CD4-positive, CD25-positive, alpha-beta regulatory T cell (primary cell): Measurements from ENCODE around the gene KCNQ1. TPM values are rescaled to one million over a fixed set of nuclear protein-coding genes. Genes with fewer than 3 reads are reported as not detected.
A peak's percentile ranks its signal among the peaks of the same experiment; 100 is the strongest.

Source experiments
- ATAC-seq, 2 donors: fragments of 150-1000 bp; cut with Tn5 transposase; one replicate each; pipeline ENCODE4 v1.10.0; 2021; ENCODE audit warnings: low read depth in 2 of 2, moderate number of reproducible peaks in 2 of 2, moderate library complexity in 1 of 2
- DNase-seq, 3 donors: peaks; one replicate each; pipeline versions ENCODE4 v3.0.0 to v3.0.0-alpha.2; 2012 to 2022; ENCODE audit warnings: mixed read lengths in 1 of 3
- H3K27ac ChIP-seq: one replicate; pipeline ENCODE4 v1.7.0; 2013; ENCODE audit warnings: mild to moderate bottlenecking, low read length; ENCODE audit not compliant: insufficient read depth, poor library complexity, severe bottlenecking
- H3K27me3 ChIP-seq: one replicate; pipeline ENCODE4 v1.7.0; 2013; ENCODE audit warnings: low read length; ENCODE audit not compliant: control insufficient read depth, insufficient read depth
- H3K36me3 ChIP-seq: one replicate; pipeline ENCODE4 v1.7.0; 2013; ENCODE audit warnings: mild to moderate bottlenecking, low read length, moderate library complexity; ENCODE audit not compliant: control insufficient read depth, insufficient read depth
- H3K4me1 ChIP-seq: 2 replicates; pipeline ENCODE4 v1.7.0; 2013; ENCODE audit warnings: mild to moderate bottlenecking, low read length; ENCODE audit not compliant: insufficient read depth, control insufficient read depth, poor library complexity, severe bottlenecking
- H3K4me3 ChIP-seq: one replicate; pipeline ENCODE4 v1.7.0; 2013; ENCODE audit warnings: low read depth, mild to moderate bottlenecking, low read length, moderate library complexity
- H3K9me3 ChIP-seq, 2 experiments: 1 replicate in 1 of 2; 2 replicates in 1 of 2; pipeline ENCODE4 v1.7.0; 2013; ENCODE audit warnings: low read length in 2 of 2, mild to moderate bottlenecking in 1 of 2, moderate library complexity in 1 of 2; ENCODE audit not compliant: control insufficient read depth in 2 of 2
- H3K27ac Mint-ChIP-seq, 3 donors: one replicate each; pipeline ENCODE4 v1.8.0; 2020 to 2022; ENCODE audit warnings: mild to moderate bottlenecking in 3 of 3, mixed read lengths in 3 of 3, moderate library complexity in 2 of 3
- H3K27me3 Mint-ChIP-seq: one replicate; pipeline ENCODE4 v1.8.0; 2022; ENCODE audit warnings: mild to moderate bottlenecking, mixed read lengths
- H3K36me3 Mint-ChIP-seq: one replicate; pipeline ENCODE4 v1.8.0; 2020; ENCODE audit warnings: mixed read lengths
- H3K4me1 Mint-ChIP-seq, 4 donors: one replicate each; pipeline ENCODE4 v1.8.0; 2020 to 2022; ENCODE audit warnings: mixed read lengths in 4 of 4, mild to moderate bottlenecking in 1 of 4
- H3K4me3 Mint-ChIP-seq, 4 donors: one replicate each; pipeline ENCODE4 v1.8.0; 2020 to 2022; ENCODE audit warnings: mild to moderate bottlenecking in 4 of 4, mixed read lengths in 4 of 4, moderate library complexity in 3 of 4
- H3K9me3 Mint-ChIP-seq, 7 donors: one replicate each; pipeline ENCODE4 v1.8.0; 2020 to 2022; ENCODE audit warnings: mixed read lengths in 7 of 7, mild to moderate bottlenecking in 3 of 7, moderate library complexity in 2 of 7
- polyA plus RNA-seq, 4 donors: library from polyadenylated mRNA; unstranded; fragments of 300-500 nt; fragmentation: Illumina TruSeq; gene quantifications; one replicate each; pipeline ENCODE4 v1.2.3, GENCODE V29; 2021
- total RNA-seq: library from RNA; stranded (reverse); gene quantifications from one replicate; pipeline ENCODE4 v1.2.3, GENCODE V29; 2022

KCNQ1 gene
- total and polyA plus RNA-seq, 5 donors from 2014 or later = 5.5 to 13.4 (median 6.8) TPM

- ATAC-seq = no peak
- Mint-ChIP-seq H3K4me3 (no peak overlapping the region), H3K9me3 (no peaks in the 10 kb centered on the region), H3K4me1 (peaks cover 0 to 3% (median 0%) of the 10 kb centered on the region in 4 donors), H3K27ac (peak overlapping the region in 1 of 3 donors; percentile 20), H3K27me3 (no peaks in the 10 kb centered on the region), H3K36me3 (no peaks in the 10 kb centered on the region)
- no peaks in the 10 kb centered on the region for H3K9me3 ChIP-seq
- H3K27me3 ChIP-seq = no peaks in the 10 kb centered on the region
- no peak for DNase-seq
- H3K4me1 ChIP-seq = peaks cover 9% of the 10 kb centered on the region
- no peak overlapping the region for H3K27ac ChIP-seq
- H3K4me3 ChIP-seq = no peak overlapping the region
- H3K36me3 ChIP-seq = no peaks in the 10 kb centered on the region
Measured at GRCh38 chr11:2424811-2425495, 19.9 kb upstream of the KCNQ1 start.

GRCh38 chr11:2425506-2425905 lies 19.3 kb upstream of the KCNQ1 start:
- no peaks in the 10 kb centered on the region for H3K9me3 ChIP-seq
- H3K27ac ChIP-seq = no peak overlapping the region
- no peaks in the 10 kb centered on the region for H3K27me3 Mint-ChIP-seq
- H3K27ac Mint-ChIP-seq = peak overlapping the region in 1 of 3 donors; percentile 20
- no peaks in the 10 kb centered on the region for H3K36me3 Mint-ChIP-seq
- DNase-seq = no peak
- peaks cover 0 to 2% (median 0%) of the 10 kb centered on the region in 4 donors for H3K4me1 Mint-ChIP-seq
- H3K4me1 ChIP-seq = peaks cover 4% of the 10 kb centered on the region
- no peaks in the 10 kb centered on the region for H3K9me3 Mint-ChIP-seq
- ATAC-seq = no peak
- H3K27me3 ChIP-seq = no peaks in the 10 kb centered on the region
- no peaks in the 10 kb centered on the region for H3K36me3 ChIP-seq
- H3K4me3 Mint-ChIP-seq = no peak overlapping the region
- no peak overlapping the region for H3K4me3 ChIP-seq

GRCh38 chr11:2426221-2426620 lies 18.6 kb upstream of the KCNQ1 start:
- Histone ChIP-seq H3K27ac (no peak overlapping the region), H3K4me3 (no peak overlapping the region), H3K9me3 (no peaks in the 10 kb centered on the region), H3K27me3 (no peaks in the 10 kb centered on the region), H3K36me3 (no peaks in the 10 kb centered on the region), H3K4me1 (no peaks in the 10 kb centered on the region)
- Mint-ChIP-seq H3K4me1 (no peaks in the 10 kb centered on the region), H3K27me3 (no peaks in the 10 kb centered on the region), H3K36me3 (no peaks in the 10 kb centered on the region), H3K27ac (no peak overlapping the region), H3K4me3 (no peak overlapping the region), H3K9me3 (no peaks in the 10 kb centered on the region)
- no peak for DNase-seq
- no peak for ATAC-seq

- Mint-ChIP-seq H3K9me3 (no peaks in the 10 kb centered on the region), H3K4me3 (no peak overlapping the region), H3K27me3 (no peaks in the 10 kb centered on the region), H3K4me1 (peaks cover 0 to 2% (median 0%) of the 10 kb centered on the region in 4 donors), H3K27ac (no peak overlapping the region), H3K36me3 (no peaks in the 10 kb centered on the region)
- ATAC-seq (no peak), DNase-seq (no peak)
- no peaks in the 10 kb centered on the region for H3K4me1 ChIP-seq
- H3K36me3 ChIP-seq = no peaks in the 10 kb centered on the region
- no peaks in the 10 kb centered on the region for H3K27me3 ChIP-seq
- H3K4me3 ChIP-seq = no peak overlapping the region
- no peaks in the 10 kb centered on the region for H3K9me3 ChIP-seq
- H3K27ac ChIP-seq = no peak overlapping the region
Measured at GRCh38 chr11:2426826-2427521, 17.8 kb upstream of the KCNQ1 start.

GRCh38 chr11:2427721-2428321 lies 17.0 kb upstream of the KCNQ1 start:
- H3K4me1 ChIP-seq = no peaks in the 10 kb centered on the region
- no peak for ATAC-seq
- no peak overlapping the region for H3K4me3 ChIP-seq
- H3K4me1 Mint-ChIP-seq = peaks cover 0 to 2% (median 0%) of the 10 kb centered on the region in 4 donors
- no peak for DNase-seq
- H3K27me3 ChIP-seq = no peaks in the 10 kb centered on the region
- no peaks in the 10 kb centered on the region for H3K9me3 ChIP-seq
- no peak overlapping the region for H3K27ac ChIP-seq
- H3K36me3 Mint-ChIP-seq = no peaks in the 10 kb centered on the region
- H3K27me3 Mint-ChIP-seq = no peaks in the 10 kb centered on the region
- H3K27ac Mint-ChIP-seq = no peak overlapping the region
- no peaks in the 10 kb centered on the region for H3K9me3 Mint-ChIP-seq
- H3K36me3 ChIP-seq = no peaks in the 10 kb centered on the region
- H3K4me3 Mint-ChIP-seq = no peak overlapping the region

GRCh38 chr11:2428322-2428795 lies 16.4 kb upstream of the KCNQ1 start:
- H3K4me1 ChIP-seq = no peaks in the 10 kb centered on the region
- H3K27ac ChIP-seq = no peak overlapping the region
- Mint-ChIP-seq H3K36me3 (no peaks in the 10 kb centered on the region), H3K4me1 (peaks cover 0 to 2% (median 0%) of the 10 kb centered on the region in 4 donors), H3K27me3 (no peaks in the 10 kb centered on the region), H3K27ac (no peak overlapping the region), H3K4me3 (no peak overlapping the region), H3K9me3 (no peaks in the 10 kb centered on the region)
- no peaks in the 10 kb centered on the region for H3K9me3 ChIP-seq
- no peaks in the 10 kb centered on the region for H3K27me3 ChIP-seq
- no peak overlapping the region for H3K4me3 ChIP-seq
- H3K36me3 ChIP-seq = no peaks in the 10 kb centered on the region
- ATAC-seq (peak; percentile 77 to 79), DNase-seq (peak; percentile 65 to 80 (median 75))

GRCh38 chr11:2431395-2431794 lies 13.4 kb upstream of the KCNQ1 start:
- Histone ChIP-seq H3K27me3 (no peaks in the 10 kb centered on the region), H3K9me3 (no peaks in the 10 kb centered on the region), H3K4me1 (no peaks in the 10 kb centered on the region), H3K27ac (no peak overlapping the region), H3K4me3 (no peak overlapping the region), H3K36me3 (no peaks in the 10 kb centered on the region)
- H3K4me3 Mint-ChIP-seq = no peak overlapping the region
- peaks cover 0 to 2% (median 0%) of the 10 kb centered on the region in 4 donors for H3K4me1 Mint-ChIP-seq
- H3K9me3 Mint-ChIP-seq = no peaks in the 10 kb centered on the region
- no peaks in the 10 kb centered on the region for H3K27me3 Mint-ChIP-seq
- H3K36me3 Mint-ChIP-seq = no peaks in the 10 kb centered on the region
- DNase-seq (no peak), ATAC-seq (no peak)
- no peak overlapping the region for H3K27ac Mint-ChIP-seq
